WTC11 (cell line): ENCODE measurements around the gene FNDC1. TPM values are rescaled to one million over a fixed set of nuclear protein-coding genes. Genes with fewer than 3 reads are reported as not detected.

Source experiments
- ATF6 ChIP-seq: sonication (generic); formaldehyde crosslinking; IDR thresholded peaks from 2 replicates; pipeline ENCODE4 v1.8.1; 2023; ENCODE audit warnings: mild to moderate bottlenecking, missing genetic modification reagents
- CBFB ChIP-seq: sonication (generic); formaldehyde crosslinking; IDR thresholded peaks from 2 replicates; pipeline ENCODE4 v1.8.1; 2022; ENCODE audit warnings: mild to moderate bottlenecking, low read depth, missing genetic modification reagents
- CREB1 ChIP-seq: sonication (generic); formaldehyde crosslinking; IDR thresholded peaks from 2 replicates; pipeline ENCODE4 v1.8.0; 2023; ENCODE audit warnings: mild to moderate bottlenecking, missing genetic modification reagents
- CREM ChIP-seq: sonication (generic); formaldehyde crosslinking; IDR thresholded peaks from 2 replicates; pipeline ENCODE4 v1.8.1; 2022; ENCODE audit warnings: mild to moderate bottlenecking, missing genetic modification reagents, moderate library complexity
- CTCF ChIP-seq: fragments of 200-600 bp; IDR thresholded peaks from 2 replicates; pipeline ENCODE4 v1.8.0; 2022; ENCODE audit warnings: antibody characterized with exemption
- ETV6 ChIP-seq: sonication (generic); formaldehyde crosslinking; IDR thresholded peaks from 2 replicates; pipeline ENCODE4 v1.8.1; 2022; ENCODE audit warnings: mild to moderate bottlenecking, missing genetic modification reagents
- FOXJ3 ChIP-seq: sonication (generic); formaldehyde crosslinking; IDR thresholded peaks from 2 replicates; pipeline ENCODE4 v1.9.0; 2021; ENCODE audit warnings: missing genetic modification reagents, mild to moderate bottlenecking, borderline replicate concordance
- GRHL2 ChIP-seq: fragments of 250-450 bp; sonication (Bioruptor Pico); IDR thresholded peaks from 2 replicates; pipeline ENCODE4 v1.8.0; 2022; ENCODE audit warnings: mild to moderate bottlenecking, moderate library complexity; ENCODE audit not compliant: insufficient replicate concordance, severe bottlenecking
- KAT7 ChIP-seq: sonication (generic); formaldehyde crosslinking; IDR thresholded peaks from 2 replicates; pipeline ENCODE4 v1.8.1; 2023; ENCODE audit warnings: missing genetic modification reagents, mild to moderate bottlenecking, borderline replicate concordance
- MAX ChIP-seq: sonication (generic); formaldehyde crosslinking; IDR thresholded peaks from 2 replicates; pipeline ENCODE4 v1.8.0; 2022; ENCODE audit warnings: mild to moderate bottlenecking, missing genetic modification reagents
- NFE2L1 ChIP-seq: sonication (generic); formaldehyde crosslinking; IDR thresholded peaks from 2 replicates; pipeline ENCODE4 v1.8.1; 2023; ENCODE audit warnings: missing genetic modification reagents
- NR1H2 ChIP-seq: sonication (generic); formaldehyde crosslinking; IDR thresholded peaks from 2 replicates; pipeline ENCODE4 v1.9.0; 2021; ENCODE audit warnings: mild to moderate bottlenecking, moderate library complexity, missing genetic modification reagents
- PRRX2 ChIP-seq: fragments of 250-450 bp; sonication (Bioruptor Pico); IDR thresholded peaks from 2 replicates; pipeline ENCODE4 v1.8.0; 2021; ENCODE audit warnings: mild to moderate bottlenecking
- SMAD3 ChIP-seq: sonication (generic); formaldehyde crosslinking; IDR thresholded peaks from 2 replicates; pipeline ENCODE4 v1.8.0; 2022; ENCODE audit warnings: missing genetic modification reagents, mild to moderate bottlenecking, borderline replicate concordance
- TCF7 ChIP-seq: sonication (generic); formaldehyde crosslinking; IDR thresholded peaks from 2 replicates; pipeline ENCODE4 v1.8.0; 2022; ENCODE audit warnings: mild to moderate bottlenecking, low read depth, missing genetic modification reagents, moderate library complexity
- TEAD1 ChIP-seq: sonication (generic); formaldehyde crosslinking; IDR thresholded peaks from 2 replicates; pipeline ENCODE4 v1.8.0; 2022; ENCODE audit warnings: mild to moderate bottlenecking, missing genetic modification reagents
- USF2 ChIP-seq: sonication (generic); formaldehyde crosslinking; IDR thresholded peaks from 2 replicates; pipeline ENCODE4 v1.8.1; 2023; ENCODE audit warnings: mild to moderate bottlenecking, missing genetic modification reagents, moderate library complexity
- ZBTB21 ChIP-seq: sonication (generic); formaldehyde crosslinking; IDR thresholded peaks from 2 replicates; pipeline ENCODE4 v1.8.1; 2023; ENCODE audit warnings: mild to moderate bottlenecking, missing genetic modification reagents, borderline replicate concordance
- ZNF138 ChIP-seq: sonication (generic); formaldehyde crosslinking; conservative IDR thresholded peaks from 2 replicates; pipeline ENCODE4 v1.8.1; 2022; ENCODE audit warnings: mild to moderate bottlenecking, moderate library complexity, missing genetic modification reagents
- ZNF281 ChIP-seq: sonication (generic); formaldehyde crosslinking; IDR thresholded peaks from 2 replicates; pipeline ENCODE4 v1.8.0; 2023; ENCODE audit warnings: mild to moderate bottlenecking, missing genetic modification reagents
- ZNF416 ChIP-seq: fragments of 250-450 bp; sonication (Bioruptor Pico); IDR thresholded peaks from 2 replicates; pipeline ENCODE4 v1.9.0; 2021; ENCODE audit warnings: mild to moderate bottlenecking, inconsistent platforms
- ZNF423 ChIP-seq: fragments of 250-450 bp; sonication (Bioruptor Pico); IDR thresholded peaks from 2 replicates; pipeline ENCODE4 v2.1.2; 2022; ENCODE audit warnings: mild to moderate bottlenecking, moderate library complexity
- ZNF671 ChIP-seq: fragments of 250-450 bp; sonication (Bioruptor Pico); IDR thresholded peaks from 2 replicates; pipeline ENCODE4 v1.8.0; 2021; ENCODE audit warnings: mild to moderate bottlenecking
- total RNA-seq: library from RNA; stranded (reverse); gene quantifications from 3 replicates; pipeline ENCODE4 v1.2.3, GENCODE V29; 2021
- TF ChIP-seq, protein P1 (sequence below): sonication (generic); formaldehyde crosslinking; IDR thresholded peaks from 2 replicates; pipeline ENCODE4 v1.8.0; 2022; ENCODE audit warnings: mild to moderate bottlenecking, missing genetic modification reagents
- TF ChIP-seq, protein P2 (sequence below): sonication (generic); formaldehyde crosslinking; IDR thresholded peaks from 2 replicates; pipeline ENCODE4 v1.8.1; 2022; ENCODE audit warnings: low read depth, mild to moderate bottlenecking, moderate library complexity, missing genetic modification reagents, borderline replicate concordance
- TF ChIP-seq, protein P3 (sequence below): fragments of 250-450 bp; sonication (Bioruptor Pico); IDR thresholded peaks from 2 replicates; pipeline ENCODE4 v1.9.0; 2021; ENCODE audit warnings: mild to moderate bottlenecking
- TF ChIP-seq, protein P4 (sequence below): fragments of 250-450 bp; sonication (Bioruptor Pico); IDR thresholded peaks from 2 replicates; pipeline ENCODE4 v1.9.0; 2021; ENCODE audit warnings: mild to moderate bottlenecking

FNDC1 gene
- total RNA-seq, 1 experiment from 2014 or later: 0.44 TPM

- TF ChIP-seq ZNF281 (CRISPR knock-in tag) (no peak), ZNF138 (CRISPR knock-in tag) (no peak), TCF7 (CRISPR knock-in tag) (no peak), USF2 (CRISPR knock-in tag) (no peak), ATF6 (CRISPR knock-in tag) (no peak), GRHL2 (CRISPR knock-in tag) (no peak), FOXJ3 (CRISPR knock-in tag) (no peak), PRRX2 (CRISPR knock-in tag) (no peak), ZNF423 (CRISPR knock-in tag) (no peak), MAX (CRISPR knock-in tag) (peak; percentile 87), CBFB (no peak), ETV6 (CRISPR knock-in tag) (no peak), ZNF416 (no peak), SMAD3 (CRISPR knock-in tag) (no peak), NFE2L1 (CRISPR knock-in tag) (no peak), TEAD1 (CRISPR knock-in tag) (no peak), KAT7 (CRISPR knock-in tag) (no peak), ZNF671 (no peak), CREM (CRISPR knock-in tag) (no peak), NR1H2 (CRISPR knock-in tag) (no peak), CTCF (no peak), ZBTB21 (CRISPR knock-in tag) (no peak; the same call in 1 of the 2 replicates), CREB1 (CRISPR knock-in tag) (no peak)
- TF ChIP-seq, protein P1, sequence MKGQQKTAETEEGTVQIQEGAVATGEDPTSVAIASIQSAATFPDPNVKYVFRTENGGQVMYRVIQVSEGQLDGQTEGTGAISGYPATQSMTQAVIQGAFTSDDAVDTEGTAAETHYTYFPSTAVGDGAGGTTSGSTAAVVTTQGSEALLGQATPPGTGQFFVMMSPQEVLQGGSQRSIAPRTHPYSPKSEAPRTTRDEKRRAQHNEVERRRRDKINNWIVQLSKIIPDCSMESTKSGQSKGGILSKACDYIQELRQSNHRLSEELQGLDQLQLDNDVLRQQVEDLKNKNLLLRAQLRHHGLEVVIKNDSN: no peak
- TF ChIP-seq, protein P2, sequence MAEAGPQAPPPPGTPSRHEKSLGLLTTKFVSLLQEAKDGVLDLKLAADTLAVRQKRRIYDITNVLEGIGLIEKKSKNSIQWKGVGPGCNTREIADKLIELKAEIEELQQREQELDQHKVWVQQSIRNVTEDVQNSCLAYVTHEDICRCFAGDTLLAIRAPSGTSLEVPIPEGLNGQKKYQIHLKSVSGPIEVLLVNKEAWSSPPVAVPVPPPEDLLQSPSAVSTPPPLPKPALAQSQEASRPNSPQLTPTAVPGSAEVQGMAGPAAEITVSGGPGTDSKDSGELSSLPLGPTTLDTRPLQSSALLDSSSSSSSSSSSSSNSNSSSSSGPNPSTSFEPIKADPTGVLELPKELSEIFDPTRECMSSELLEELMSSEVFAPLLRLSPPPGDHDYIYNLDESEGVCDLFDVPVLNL (CRISPR knock-in tag): 0 out of 2 replicates have a peak, but pooled peaks have one; percentile 19
- TF ChIP-seq, protein P3, sequence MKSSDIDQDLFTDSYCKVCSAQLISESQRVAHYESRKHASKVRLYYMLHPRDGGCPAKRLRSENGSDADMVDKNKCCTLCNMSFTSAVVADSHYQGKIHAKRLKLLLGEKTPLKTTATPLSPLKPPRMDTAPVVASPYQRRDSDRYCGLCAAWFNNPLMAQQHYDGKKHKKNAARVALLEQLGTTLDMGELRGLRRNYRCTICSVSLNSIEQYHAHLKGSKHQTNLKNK (CRISPR knock-in tag): no peak
- TF ChIP-seq, protein P4, sequence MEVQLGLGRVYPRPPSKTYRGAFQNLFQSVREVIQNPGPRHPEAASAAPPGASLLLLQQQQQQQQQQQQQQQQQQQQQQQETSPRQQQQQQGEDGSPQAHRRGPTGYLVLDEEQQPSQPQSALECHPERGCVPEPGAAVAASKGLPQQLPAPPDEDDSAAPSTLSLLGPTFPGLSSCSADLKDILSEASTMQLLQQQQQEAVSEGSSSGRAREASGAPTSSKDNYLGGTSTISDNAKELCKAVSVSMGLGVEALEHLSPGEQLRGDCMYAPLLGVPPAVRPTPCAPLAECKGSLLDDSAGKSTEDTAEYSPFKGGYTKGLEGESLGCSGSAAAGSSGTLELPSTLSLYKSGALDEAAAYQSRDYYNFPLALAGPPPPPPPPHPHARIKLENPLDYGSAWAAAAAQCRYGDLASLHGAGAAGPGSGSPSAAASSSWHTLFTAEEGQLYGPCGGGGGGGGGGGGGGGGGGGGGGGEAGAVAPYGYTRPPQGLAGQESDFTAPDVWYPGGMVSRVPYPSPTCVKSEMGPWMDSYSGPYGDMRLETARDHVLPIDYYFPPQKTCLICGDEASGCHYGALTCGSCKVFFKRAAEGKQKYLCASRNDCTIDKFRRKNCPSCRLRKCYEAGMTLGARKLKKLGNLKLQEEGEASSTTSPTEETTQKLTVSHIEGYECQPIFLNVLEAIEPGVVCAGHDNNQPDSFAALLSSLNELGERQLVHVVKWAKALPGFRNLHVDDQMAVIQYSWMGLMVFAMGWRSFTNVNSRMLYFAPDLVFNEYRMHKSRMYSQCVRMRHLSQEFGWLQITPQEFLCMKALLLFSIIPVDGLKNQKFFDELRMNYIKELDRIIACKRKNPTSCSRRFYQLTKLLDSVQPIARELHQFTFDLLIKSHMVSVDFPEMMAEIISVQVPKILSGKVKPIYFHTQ: no peak
Measured at GRCh38 chr6:159233365-159234101, 64.3 kb downstream of the FNDC1 start (continued).
